Parathyroid adenoma (tissue), 2 donors: ENCODE measurements around the gene OTUD6A.

ENCODE experiments used
- H2AFZ ChIP-seq: fragments of 300-600 bp; sonication (generic); one replicate; pipeline ENCODE4 v1.7.0; 2017; ENCODE audit warnings: antibody characterized with exemption, mild to moderate bottlenecking
- H3K27ac ChIP-seq: fragments of 300-600 bp; sonication (generic); one replicate; pipeline ENCODE4 v1.7.0; 2017
- H3K27me3 ChIP-seq: fragments of 300-600 bp; sonication (generic); one replicate; pipeline ENCODE4 v1.7.0; 2017; ENCODE audit warnings: low read length; ENCODE audit not compliant: control insufficient read depth, insufficient read depth
- H3K36me3 ChIP-seq: fragments of 300-600 bp; sonication (generic); one replicate; pipeline ENCODE4 v1.7.0; 2017; ENCODE audit warnings: low read length; ENCODE audit not compliant: control insufficient read depth, insufficient read depth
- H3K4me1 ChIP-seq: fragments of 300-600 bp; sonication (generic); one replicate; pipeline ENCODE4 v1.7.0; 2017; ENCODE audit warnings: control low read depth
- H3K4me2 ChIP-seq: fragments of 300-600 bp; sonication (generic); one replicate; pipeline ENCODE4 v1.7.0; 2017; ENCODE audit warnings: low read length
- H3K4me3 ChIP-seq: fragments of 300-600 bp; sonication (generic); one replicate; pipeline ENCODE4 v1.7.0; 2017; ENCODE audit warnings: low read depth, low read length
- H3K79me2 ChIP-seq: fragments of 300-600 bp; sonication (generic); one replicate; pipeline ENCODE4 v1.7.0; 2017; ENCODE audit warnings: control low read depth
- H3K9ac ChIP-seq: fragments of 300-600 bp; sonication (generic); one replicate; pipeline ENCODE4 v1.7.0; 2017; ENCODE audit warnings: mild to moderate bottlenecking
- H3K9me3 ChIP-seq: fragments of 300-600 bp; sonication (generic); one replicate; pipeline ENCODE4 v1.7.0; 2017; ENCODE audit warnings: low read length; ENCODE audit not compliant: control insufficient read depth
- TF ChIP-seq, protein P1 (sequence below): fragments of 300-600 bp; sonication (generic); IDR thresholded peaks from one replicate; pipeline ENCODE4 v1.7.0; 2017; ENCODE audit warnings: antibody characterized with exemption, mild to moderate bottlenecking
- donor health status: primary hyperparathyroidism.

OTUD6A gene

DNA sequence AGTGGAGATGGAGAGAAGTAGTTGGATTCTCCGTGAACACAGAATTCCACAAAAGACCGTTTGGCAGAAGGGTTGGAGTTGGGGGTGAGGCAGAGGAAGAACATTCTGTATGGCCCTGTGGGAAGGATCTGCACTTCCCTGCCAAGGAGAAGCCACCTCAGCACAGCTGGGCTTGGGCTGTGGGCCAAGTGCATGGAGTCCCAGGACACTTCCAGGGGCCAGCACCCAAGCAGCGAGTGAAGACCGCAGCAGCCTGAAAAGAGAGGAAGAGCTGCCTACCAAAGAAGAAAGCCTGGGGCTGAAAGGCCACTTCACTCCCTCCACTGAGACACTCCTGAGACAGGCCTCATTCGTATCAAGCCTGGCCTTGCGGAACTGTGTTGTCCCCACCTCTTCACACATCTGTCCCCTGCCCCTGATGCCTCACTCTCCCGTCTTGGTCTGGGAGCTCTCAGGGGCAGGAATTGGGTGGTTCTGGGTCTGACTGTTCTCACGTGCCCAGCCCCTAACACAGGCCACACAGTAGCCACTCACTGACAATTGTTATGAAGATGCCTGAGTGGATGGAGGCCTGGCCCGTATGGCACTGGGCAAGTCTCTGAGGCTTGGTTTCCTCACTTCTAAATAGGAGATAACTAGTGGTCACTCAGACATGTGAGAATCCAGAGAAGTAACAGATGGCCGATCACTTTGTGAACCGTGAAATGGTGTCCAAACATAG is 9.2 kb upstream of the OTUD6A start:
- no peaks in the 10 kb centered on the region for H3K27me3 ChIP-seq
- H3K36me3 ChIP-seq: no peaks in the 10 kb centered on the region
- no peaks in the 10 kb centered on the region for H3K79me2 ChIP-seq

DNA sequence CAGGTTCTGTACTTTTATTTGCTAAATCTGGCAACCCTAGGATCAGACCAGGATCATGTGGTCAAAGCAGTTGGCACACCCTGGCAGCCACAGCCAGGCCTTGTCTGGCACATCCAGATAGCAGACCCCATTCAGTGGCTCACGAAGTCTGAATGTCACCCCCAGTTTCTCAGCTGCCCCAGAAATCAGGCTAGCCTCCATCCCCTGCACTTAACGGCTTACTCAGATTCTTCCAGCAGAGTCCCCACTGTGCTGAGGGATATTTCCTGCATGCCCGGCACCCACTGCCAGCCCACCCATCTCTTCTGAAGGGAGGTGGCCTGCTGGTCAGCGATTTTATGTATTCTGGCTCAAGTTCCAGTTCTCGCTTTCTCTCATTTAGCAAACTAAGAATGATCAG is 7.9 kb upstream of the OTUD6A start:
- no peaks in the 10 kb centered on the region for H3K36me3 ChIP-seq
- H3K27ac ChIP-seq: no peak overlapping the region
- H3K4me3 ChIP-seq: no peak overlapping the region
- H3K4me1 ChIP-seq: no peaks in the 10 kb centered on the region
- H3K79me2 ChIP-seq: no peaks in the 10 kb centered on the region
- no peak overlapping the region for H2AFZ ChIP-seq
- H3K4me2 ChIP-seq: no peak overlapping the region
- no peaks in the 10 kb centered on the region for H3K27me3 ChIP-seq
- TF ChIP-seq, protein P1, sequence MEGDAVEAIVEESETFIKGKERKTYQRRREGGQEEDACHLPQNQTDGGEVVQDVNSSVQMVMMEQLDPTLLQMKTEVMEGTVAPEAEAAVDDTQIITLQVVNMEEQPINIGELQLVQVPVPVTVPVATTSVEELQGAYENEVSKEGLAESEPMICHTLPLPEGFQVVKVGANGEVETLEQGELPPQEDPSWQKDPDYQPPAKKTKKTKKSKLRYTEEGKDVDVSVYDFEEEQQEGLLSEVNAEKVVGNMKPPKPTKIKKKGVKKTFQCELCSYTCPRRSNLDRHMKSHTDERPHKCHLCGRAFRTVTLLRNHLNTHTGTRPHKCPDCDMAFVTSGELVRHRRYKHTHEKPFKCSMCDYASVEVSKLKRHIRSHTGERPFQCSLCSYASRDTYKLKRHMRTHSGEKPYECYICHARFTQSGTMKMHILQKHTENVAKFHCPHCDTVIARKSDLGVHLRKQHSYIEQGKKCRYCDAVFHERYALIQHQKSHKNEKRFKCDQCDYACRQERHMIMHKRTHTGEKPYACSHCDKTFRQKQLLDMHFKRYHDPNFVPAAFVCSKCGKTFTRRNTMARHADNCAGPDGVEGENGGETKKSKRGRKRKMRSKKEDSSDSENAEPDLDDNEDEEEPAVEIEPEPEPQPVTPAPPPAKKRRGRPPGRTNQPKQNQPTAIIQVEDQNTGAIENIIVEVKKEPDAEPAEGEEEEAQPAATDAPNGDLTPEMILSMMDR: no peak
- no peak overlapping the region for H3K9ac ChIP-seq
- H3K9me3 ChIP-seq: no peaks in the 10 kb centered on the region

More for the DNA sequence above, 9.2 kb upstream of the OTUD6A start:
- no peaks in the 10 kb centered on the region for H3K4me1 ChIP-seq
- no peak overlapping the region for H3K9ac ChIP-seq
- no peak overlapping the region for H3K4me2 ChIP-seq
- TF ChIP-seq, protein P1: no peak
- H3K9me3 ChIP-seq: no peaks in the 10 kb centered on the region
- no peak overlapping the region for H3K4me3 ChIP-seq
- no peak overlapping the region for H2AFZ ChIP-seq
- H3K27ac ChIP-seq: no peak overlapping the region

DNA sequence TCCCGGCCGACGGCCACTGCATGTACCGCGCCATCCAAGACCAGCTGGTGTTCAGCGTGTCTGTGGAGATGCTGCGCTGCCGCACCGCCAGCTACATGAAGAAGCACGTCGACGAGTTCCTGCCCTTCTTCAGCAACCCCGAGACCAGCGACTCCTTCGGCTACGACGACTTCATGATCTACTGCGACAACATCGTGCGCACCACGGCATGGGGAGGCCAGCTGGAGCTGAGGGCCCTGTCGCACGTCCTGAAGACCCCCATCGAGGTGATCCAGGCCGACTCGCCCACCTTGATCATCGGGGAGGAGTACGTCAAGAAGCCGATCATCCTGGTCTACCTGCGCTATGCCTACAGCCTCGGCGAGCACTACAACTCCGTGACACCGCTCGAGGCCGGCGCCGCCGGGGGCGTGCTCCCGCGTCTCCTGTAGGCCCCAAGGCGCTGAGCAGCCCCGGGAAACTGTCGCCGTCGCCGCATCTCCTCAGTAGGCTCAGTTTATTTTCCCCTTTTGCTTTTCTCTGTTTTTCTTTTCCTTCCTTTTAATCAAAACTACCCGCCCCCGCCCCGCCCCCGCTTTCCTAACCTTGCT is 799 bp downstream of the OTUD6A start:
- H3K9me3 ChIP-seq: no peaks in the 10 kb centered on the region
- no peaks in the 10 kb centered on the region for H3K27me3 ChIP-seq
- H2AFZ ChIP-seq: no peak overlapping the region
- no peaks in the 10 kb centered on the region for H3K4me1 ChIP-seq
- H3K4me2 ChIP-seq: no peak overlapping the region
- TF ChIP-seq, protein P1: no peak
- no peak overlapping the region for H3K9ac ChIP-seq
- H3K27ac ChIP-seq: no peak overlapping the region
- H3K36me3 ChIP-seq: no peaks in the 10 kb centered on the region
- H3K4me3 ChIP-seq: no peak overlapping the region
- no peaks in the 10 kb centered on the region for H3K79me2 ChIP-seq

DNA sequence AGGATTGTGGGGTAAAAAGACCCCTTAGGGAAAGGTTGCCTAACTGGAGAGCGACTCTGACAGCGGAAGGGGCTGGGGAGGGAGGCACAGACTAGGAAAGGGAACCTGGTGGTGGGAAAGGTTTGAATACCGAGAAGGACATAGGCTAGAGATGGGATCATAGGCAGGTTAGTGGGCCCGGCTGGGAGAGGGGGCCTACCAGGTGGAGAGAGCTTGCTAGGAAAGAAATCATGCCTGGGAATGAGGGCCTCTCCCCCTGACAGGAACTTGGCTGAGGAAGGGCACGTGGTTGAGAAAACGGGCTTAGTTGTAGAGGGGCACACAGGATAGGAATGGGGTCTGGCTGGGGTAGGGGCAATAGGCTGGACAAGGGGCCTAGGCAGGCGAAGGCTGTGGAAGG is 4.4 kb downstream of the OTUD6A start:
- Histone ChIP-seq H3K4me1 (no peaks in the 10 kb centered on the region), H3K27ac (no peak overlapping the region), H3K27me3 (no peaks in the 10 kb centered on the region), H3K79me2 (no peaks in the 10 kb centered on the region), H3K9me3 (no peaks in the 10 kb centered on the region), H3K36me3 (no peaks in the 10 kb centered on the region), H3K4me3 (no peak overlapping the region), H3K4me2 (no peak overlapping the region), H3K9ac (no peak overlapping the region), H2AFZ (no peak overlapping the region)
- TF ChIP-seq, protein P1: no peak

DNA sequence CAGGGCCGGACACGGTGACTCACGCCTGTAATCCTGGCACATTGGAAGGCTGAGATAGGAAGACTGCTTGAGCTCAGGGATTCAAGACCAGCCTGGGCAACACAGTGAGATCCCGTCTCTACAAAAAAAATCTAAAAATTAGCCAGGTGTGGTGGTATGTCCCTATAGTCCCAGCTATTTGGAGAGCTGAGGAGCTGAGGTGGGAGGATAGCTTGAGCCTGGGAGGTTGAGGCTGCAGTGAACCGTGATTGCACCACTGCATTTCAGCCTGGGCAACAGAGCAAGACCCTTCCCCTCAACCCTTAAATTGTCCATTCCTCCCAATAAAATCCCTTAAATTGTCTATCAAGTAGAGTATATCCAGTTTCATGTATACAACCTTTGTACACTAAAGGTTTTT is 17.0 kb downstream of the OTUD6A start:
- no peak overlapping the region for H3K27ac ChIP-seq
- H3K9me3 ChIP-seq: no peaks in the 10 kb centered on the region
- no peak overlapping the region for H2AFZ ChIP-seq
- no peak overlapping the region for H3K9ac ChIP-seq
- no peak overlapping the region for H3K4me2 ChIP-seq
- H3K4me1 ChIP-seq: no peaks in the 10 kb centered on the region
- no peaks in the 10 kb centered on the region for H3K79me2 ChIP-seq
- no peaks in the 10 kb centered on the region for H3K27me3 ChIP-seq
- no peak overlapping the region for H3K4me3 ChIP-seq
- no peaks in the 10 kb centered on the region for H3K36me3 ChIP-seq
- TF ChIP-seq, protein P1: no peak
